Naive B cell (primary cell): ENCODE results near the gene IL10RA. TPM values are rescaled to one million over a fixed set of nuclear protein-coding genes. Genes with fewer than 3 reads are reported as not detected.
"Not testable (repeated sequence)": the region's sequence is repeated elsewhere in the genome, so short reads cannot be mapped to it uniquely, and the experiment has no call there.

Experiments used
- ATAC-seq, 2 donors: fragments of 150-1000 bp; cut with Tn5 transposase; 2 replicates each; pipeline ENCODE4 v1.10.0; 2021; ENCODE audit warnings: low read depth in 2 of 2, mild to moderate bottlenecking in 2 of 2, moderate library complexity in 2 of 2
- DNase-seq: peaks from one replicate; pipeline ENCODE4 v3.0.0; 2022
- H3K27ac Mint-ChIP-seq, 6 donors: one replicate each; pipeline ENCODE4 v1.8.0; 2020 to 2022; ENCODE audit warnings: mild to moderate bottlenecking in 6 of 6, mixed read lengths in 6 of 6, moderate library complexity in 5 of 6, inconsistent platforms in 2 of 6
- H3K27me3 Mint-ChIP-seq, 3 donors: one replicate each; pipeline ENCODE4 v1.8.0; 2021 to 2022; ENCODE audit warnings: mixed read lengths in 3 of 3, mild to moderate bottlenecking in 1 of 3
- H3K36me3 Mint-ChIP-seq, 2 donors: one replicate each; pipeline ENCODE4 v1.8.0; 2020 to 2022; ENCODE audit warnings: mixed read lengths in 2 of 2, inconsistent platforms in 1 of 2, mild to moderate bottlenecking in 1 of 2
- H3K4me1 Mint-ChIP-seq, 3 donors: one replicate each; pipeline ENCODE4 v1.8.0; 2020 to 2022; ENCODE audit warnings: mixed read lengths in 3 of 3, inconsistent platforms in 1 of 3, mild to moderate bottlenecking in 1 of 3, moderate library complexity in 1 of 3
- H3K4me3 Mint-ChIP-seq, 8 donors: one replicate each; pipeline ENCODE4 v1.8.0; 2020 to 2022; ENCODE audit warnings: mild to moderate bottlenecking in 8 of 8, mixed read lengths in 8 of 8, moderate library complexity in 8 of 8, inconsistent platforms in 2 of 8
- H3K9me3 Mint-ChIP-seq, 7 donors: one replicate each; pipeline ENCODE4 v1.8.0; 2020 to 2022; ENCODE audit warnings: mixed read lengths in 7 of 7, mild to moderate bottlenecking in 5 of 7, inconsistent platforms in 2 of 7, moderate library complexity in 1 of 7
- polyA plus RNA-seq, 6 donors: library from polyadenylated mRNA; unstranded; fragments of 300-500 nt; fragmentation: Illumina TruSeq; gene quantifications; one replicate each; pipeline ENCODE4 v1.2.3, GENCODE V29; 2021; ENCODE audit warnings: low read depth in 6 of 6

Gene IL10RA
- polyA plus RNA-seq, 6 donors from 2014 or later: 49.8 to 63.1 (median 56.2) TPM

DNA sequence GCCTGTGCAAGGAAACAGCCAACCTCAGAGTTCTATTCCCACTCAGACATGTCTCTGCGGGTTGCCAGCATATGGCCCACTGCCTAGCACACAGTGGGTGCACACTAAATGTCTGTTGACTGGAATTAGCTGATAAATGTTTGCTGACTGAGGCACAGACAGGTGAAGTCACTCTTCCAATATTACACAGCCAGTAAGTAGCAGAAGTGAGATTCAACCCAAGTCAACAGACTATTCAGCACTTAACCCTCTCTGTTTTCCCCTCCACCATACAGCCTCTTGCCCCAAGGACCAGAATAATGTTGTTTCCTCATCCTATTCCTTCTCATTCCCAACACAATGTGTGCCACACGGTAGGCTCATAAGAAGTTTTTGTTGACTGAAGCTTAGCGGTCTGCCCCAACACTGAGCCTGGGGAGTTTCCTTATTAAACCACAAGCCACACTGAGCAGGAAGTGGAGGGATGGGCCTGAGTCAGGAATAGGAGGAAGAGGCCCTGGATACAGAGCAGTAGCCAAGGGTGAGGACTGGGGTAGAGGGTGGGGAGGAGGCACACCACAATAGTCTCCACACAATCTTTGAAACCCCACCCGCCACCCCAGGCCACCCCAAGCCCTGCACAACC, 15.7 kb upstream of the IL10RA start:
- H3K4me1 Mint-ChIP-seq: peaks cover 26 to 45% (median 39%) of the 10 kb centered on the region in 3 donors
- peak overlapping the region in 2 of 6 donors; percentile 58 to 59 for H3K27ac Mint-ChIP-seq
- no peak for DNase-seq
- H3K4me3 Mint-ChIP-seq: peak overlapping the region in 3 of 8 donors; percentile 10 to 59 (median 26)
- peak; percentile 58 to 73 for ATAC-seq
- H3K9me3 Mint-ChIP-seq: peaks cover 0 to 2% (median 0%) of the 10 kb centered on the region in 7 donors
- H3K36me3 Mint-ChIP-seq: no peaks in the 10 kb centered on the region
- no peaks in the 10 kb centered on the region for H3K27me3 Mint-ChIP-seq

- Mint-ChIP-seq H3K9me3 (peaks cover 0 to 2% (median 0%) of the 10 kb centered on the region in 7 donors), H3K4me3 (peak overlapping the region in 1 of 8 donors; percentile 20), H3K36me3 (no peaks in the 10 kb centered on the region), H3K4me1 (peaks cover 29 to 51% (median 46%) of the 10 kb centered on the region in 3 donors), H3K27me3 (no peaks in the 10 kb centered on the region), H3K27ac (peak overlapping the region in 1 of 6 donors; percentile 28)
- ATAC-seq: no peak
- no peak for DNase-seq
Measured at GRCh38 chr11:117972044-117972443, 14.2 kb upstream of the IL10RA start.

- no peaks in the 10 kb centered on the region for H3K36me3 Mint-ChIP-seq
Measured at GRCh38 chr11:117972629-117973502, 13.3 kb upstream of the IL10RA start.

DNA sequence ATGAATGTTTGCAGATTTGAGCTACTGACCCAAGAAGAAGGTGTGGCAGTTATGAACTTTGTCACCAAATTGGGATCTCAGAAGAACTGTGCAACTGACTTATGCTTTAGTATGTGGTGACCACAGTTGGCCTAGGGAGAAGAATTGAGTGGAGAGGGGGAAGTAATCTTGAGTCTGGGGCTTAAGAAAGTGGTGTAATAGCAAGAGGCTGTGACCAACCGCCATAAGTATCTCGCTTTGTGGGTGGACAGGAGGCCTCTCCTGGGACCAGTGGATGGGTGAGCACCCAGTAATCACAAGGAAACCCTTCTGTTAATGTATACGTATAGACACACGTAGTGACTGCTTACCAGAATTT, 12.7 kb upstream of the IL10RA start:
- ATAC-seq (no peak), DNase-seq (no peak)
- Mint-ChIP-seq H3K27ac (no peak overlapping the region), H3K9me3 (peaks cover 0 to 2% (median 0%) of the 10 kb centered on the region in 7 donors), H3K27me3 (no peaks in the 10 kb centered on the region), H3K4me3 (no peak overlapping the region), H3K36me3 (no peaks in the 10 kb centered on the region), H3K4me1 (peaks cover 28 to 62% (median 55%) of the 10 kb centered on the region in 3 donors)

More at GRCh38 chr11:117972629-117973502, 13.3 kb upstream of the IL10RA start:
- Mint-ChIP-seq H3K27me3 (no peaks in the 10 kb centered on the region), H3K9me3 (peaks cover 0 to 2% (median 0%) of the 10 kb centered on the region in 7 donors), H3K27ac (peak overlapping the region in 3 of 6 donors; percentile 65 to 85 (median 83)), H3K4me3 (peak overlapping the region in 1 of 8 donors; percentile 44), H3K4me1 (peaks cover 28 to 59% (median 54%) of the 10 kb centered on the region in 3 donors)
- ATAC-seq (no peak), DNase-seq (no peak)

DNA sequence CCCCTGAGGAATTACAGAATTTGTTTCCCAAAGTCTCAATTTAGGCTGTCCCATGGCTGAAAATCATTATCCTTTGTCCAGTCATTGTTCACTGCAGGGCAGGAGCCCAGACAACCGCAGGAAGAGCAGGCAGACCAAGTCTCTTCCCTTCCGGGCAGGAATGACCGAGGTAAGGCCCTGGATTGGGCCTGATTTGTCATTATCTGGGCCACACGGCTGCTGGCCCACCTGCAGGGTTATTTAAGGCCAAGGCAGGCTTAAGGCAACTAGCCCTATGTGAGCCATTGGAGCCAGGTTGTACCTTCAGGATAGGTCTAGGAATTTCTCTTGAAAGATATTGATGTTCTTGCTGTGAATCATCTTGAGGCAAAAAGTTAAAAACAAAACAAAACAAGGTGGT, 9.7 kb upstream of the IL10RA start:
- Mint-ChIP-seq H3K9me3 (peaks cover 0 to 2% (median 0%) of the 10 kb centered on the region in 7 donors), H3K4me1 (peaks cover 27 to 64% (median 52%) of the 10 kb centered on the region in 3 donors), H3K27me3 (no peaks in the 10 kb centered on the region), H3K27ac (peak overlapping the region in 2 of 6 donors; percentile 53 to 82), H3K36me3 (no peaks in the 10 kb centered on the region), H3K4me3 (peak overlapping the region in 1 of 8 donors; percentile 71)
- ATAC-seq (no peak), DNase-seq (no peak)

DNA sequence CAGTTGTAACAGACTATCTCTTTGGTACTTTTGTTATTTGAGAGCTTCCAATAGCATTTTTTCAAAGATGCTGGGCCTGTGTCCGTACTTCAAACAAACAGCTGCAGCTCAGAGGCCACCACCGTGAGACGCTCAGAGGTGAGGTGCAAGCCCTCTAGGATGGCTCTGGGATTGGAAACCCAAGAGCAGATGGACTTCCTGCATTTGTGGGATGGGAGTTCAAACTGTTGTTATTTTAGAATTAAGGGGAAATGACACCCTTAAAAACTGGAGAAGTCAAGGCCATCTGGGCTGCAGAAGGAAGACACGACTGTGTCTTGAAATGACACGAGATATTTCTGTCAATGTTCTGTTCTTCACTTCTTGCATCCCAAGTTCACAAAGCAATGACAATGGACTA, 9.2 kb upstream of the IL10RA start:
- Mint-ChIP-seq H3K27ac (peak overlapping the region in 5 of 6 donors; percentile 29 to 82 (median 60)), H3K4me3 (no peak overlapping the region), H3K36me3 (no peaks in the 10 kb centered on the region), H3K27me3 (no peaks in the 10 kb centered on the region), H3K4me1 (peaks cover 32 to 63% (median 52%) of the 10 kb centered on the region in 3 donors), H3K9me3 (peaks cover 0 to 2% (median 0%) of the 10 kb centered on the region in 7 donors)
- no peak for DNase-seq
- no peak for ATAC-seq

DNA sequence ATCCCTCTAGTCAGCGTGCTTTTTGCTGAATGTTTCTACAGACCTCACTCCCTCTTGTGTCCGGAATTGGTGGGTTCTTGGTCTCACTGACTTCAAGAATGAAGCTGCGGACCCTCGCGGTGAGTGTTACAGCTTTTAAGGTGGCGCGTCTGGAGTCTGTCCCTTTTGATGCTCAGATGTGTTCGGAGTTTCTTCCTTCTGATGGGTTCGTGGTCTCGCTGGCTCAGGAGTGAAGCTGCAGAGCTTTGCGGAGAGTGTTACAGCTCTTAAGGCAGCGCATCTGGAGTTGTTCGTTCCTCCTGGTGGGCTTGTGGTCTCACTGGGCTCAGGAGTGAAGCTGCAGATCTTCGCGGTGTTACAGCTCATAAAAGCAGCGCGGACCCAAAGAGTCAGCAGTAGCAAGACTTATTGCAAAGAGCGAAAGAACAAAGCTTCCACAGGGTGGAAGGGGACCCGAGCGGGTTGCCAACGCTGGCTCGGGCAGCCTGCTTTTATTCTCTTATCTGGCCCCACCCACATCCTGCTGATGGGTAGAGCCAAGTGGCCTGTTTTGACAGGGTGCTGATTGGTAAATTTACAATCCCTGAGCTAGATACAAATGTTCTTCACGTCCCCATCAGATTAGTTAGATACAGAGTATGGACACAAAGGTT, 8.5 kb upstream of the IL10RA start:
- DNase-seq, H3K36me3 Mint-ChIP-seq, H3K9me3 Mint-ChIP-seq, H3K27me3 Mint-ChIP-seq, ATAC-seq: not testable (repeated sequence)
- H3K4me1 Mint-ChIP-seq: peaks cover 32 to 64% (median 53%) of the 10 kb centered on the region in 3 donors
- peak overlapping the region in 5 of 6 donors; percentile 47 to 84 (median 64) for H3K27ac Mint-ChIP-seq
- H3K4me3 Mint-ChIP-seq: peak overlapping the region in 3 of 8 donors; percentile 2 to 80 (median 69)

GRCh38 chr11:117978291-117978910, 7.8 kb upstream of the IL10RA start:
- Mint-ChIP-seq H3K27ac (peak overlapping the region in 3 of 6 donors; percentile 47 to 82 (median 64)), H3K4me1 (peaks cover 31 to 66% (median 53%) of the 10 kb centered on the region in 3 donors)
- H3K36me3 Mint-ChIP-seq, H3K9me3 Mint-ChIP-seq, DNase-seq, ATAC-seq, H3K27me3 Mint-ChIP-seq, H3K4me3 Mint-ChIP-seq: not testable (repeated sequence)

DNA sequence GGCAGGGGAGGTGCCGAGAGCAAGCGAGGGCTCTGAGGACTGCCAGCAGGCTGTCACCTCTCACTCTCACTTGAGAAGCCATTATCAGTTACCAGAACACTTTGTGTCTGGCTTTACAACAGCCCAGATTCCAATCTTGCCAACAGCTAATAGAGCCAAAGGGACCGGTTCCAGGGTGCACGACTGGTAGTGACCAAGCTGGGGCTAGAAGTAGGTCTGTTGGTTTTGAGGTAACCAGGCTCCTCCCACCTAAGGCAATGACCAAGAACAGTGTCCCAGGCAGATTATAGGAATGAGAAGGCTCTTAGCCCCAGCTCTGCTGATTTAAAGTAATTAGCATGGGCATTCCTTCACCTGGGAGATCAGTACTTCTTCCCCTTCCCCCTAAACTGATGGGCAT, 7.2 kb upstream of the IL10RA start:
- Mint-ChIP-seq H3K4me1 (peaks cover 34 to 72% (median 57%) of the 10 kb centered on the region in 3 donors), H3K27ac (peak overlapping the region in 5 of 6 donors; percentile 61 to 99 (median 94)), H3K9me3 (peaks cover 0 to 2% (median 0%) of the 10 kb centered on the region in 7 donors), H3K36me3 (no peaks in the 10 kb centered on the region), H3K27me3 (no peaks in the 10 kb centered on the region), H3K4me3 (peak overlapping the region in 5 of 8 donors; percentile 10 to 82 (median 53))
- ATAC-seq (no peak), DNase-seq (no peak)

- peaks cover 40 to 73% (median 60%) of the 10 kb centered on the region in 3 donors for H3K4me1 Mint-ChIP-seq
- H3K27ac Mint-ChIP-seq: peak overlapping the region; percentile 92 to 99 (median 95)
- no peaks in the 10 kb centered on the region for H3K36me3 Mint-ChIP-seq
- H3K27me3 Mint-ChIP-seq: no peaks in the 10 kb centered on the region
- ATAC-seq (peak; percentile 95 to 96), DNase-seq (peak; percentile 65)
- peaks cover 0 to under 1% (median 0%) of the 10 kb centered on the region in 7 donors for H3K9me3 Mint-ChIP-seq
- H3K4me3 Mint-ChIP-seq: peak overlapping the region; percentile 10 to 82 (median 56)
Measured at GRCh38 chr11:117979481-117980211, 6.5 kb upstream of the IL10RA start.

DNA sequence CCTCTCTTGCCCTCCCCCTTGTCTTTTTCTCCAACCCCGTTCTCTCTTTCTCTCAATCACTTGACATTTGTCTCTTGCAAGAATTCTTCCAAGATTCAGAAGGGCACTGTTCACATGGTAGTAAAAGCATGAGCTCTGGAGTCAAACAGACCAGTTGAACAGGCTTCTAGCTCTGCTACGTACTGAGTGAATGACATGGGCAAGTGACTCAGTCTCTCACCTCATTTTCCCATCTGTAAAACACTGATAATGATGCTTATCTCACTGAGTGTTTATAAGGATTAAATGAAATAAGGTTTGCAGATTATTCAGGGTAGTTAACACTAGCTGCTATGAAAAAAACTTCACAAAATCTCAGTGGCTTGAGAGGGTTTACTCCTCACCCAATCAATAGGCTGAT, 5.9 kb upstream of the IL10RA start:
- ATAC-seq (no peak), DNase-seq (no peak)
- Mint-ChIP-seq H3K36me3 (no peaks in the 10 kb centered on the region), H3K4me3 (peak overlapping the region in 7 of 8 donors; percentile 10 to 82 (median 53)), H3K4me1 (peaks cover 47 to 77% (median 62%) of the 10 kb centered on the region in 3 donors), H3K9me3 (no peaks in the 10 kb centered on the region), H3K27me3 (no peaks in the 10 kb centered on the region), H3K27ac (peak overlapping the region; percentile 92 to 99 (median 95))

GRCh38 chr11:117980720-117981119, 5.5 kb upstream of the IL10RA start:
- Mint-ChIP-seq H3K4me3 (peak overlapping the region in 1 of 8 donors; percentile 15), H3K27me3 (no peaks in the 10 kb centered on the region), H3K4me1 (peaks cover 47 to 81% (median 63%) of the 10 kb centered on the region in 3 donors), H3K36me3 (no peaks in the 10 kb centered on the region), H3K9me3 (no peaks in the 10 kb centered on the region), H3K27ac (peak overlapping the region in 3 of 6 donors; percentile 47 to 96 (median 94))
- DNase-seq (no peak), ATAC-seq (no peak)
